Sigmoid colon (tissue), 4 donors: ENCODE measurements around the gene SDHAF3.
"Not testable (repeated sequence)": the region's sequence is repeated elsewhere in the genome, so short reads cannot be mapped to it uniquely, and the experiment has no call there.

Experiments
- POLR2A ChIP-seq, 2 donors: fragments of 450-650 bp; IDR thresholded peaks; one replicate each; pipeline ENCODE4 v1.6.1; 2016; ENCODE audit warnings: antibody characterized with exemption in 2 of 2, mild to moderate bottlenecking in 2 of 2, moderate library complexity in 2 of 2
- POLR2AphosphoS5 ChIP-seq, 4 donors: sonication (generic); formaldehyde crosslinking; IDR thresholded peaks; one replicate each; pipeline ENCODE4 v1.6.1; 2017; ENCODE audit warnings: antibody characterized with exemption in 4 of 4
- TF ChIP-seq, protein P1 (sequence below), 4 experiments: fragments of 450-650 bp in 3 of 4; fragments of 200-600 bp in 1 of 4; IDR thresholded peaks; one replicate each; pipeline ENCODE4 v1.5.1; 2016 to 2019; ENCODE audit warnings: antibody characterized with exemption in 4 of 4, mild to moderate bottlenecking in 3 of 4, moderate library complexity in 2 of 4

DNA sequence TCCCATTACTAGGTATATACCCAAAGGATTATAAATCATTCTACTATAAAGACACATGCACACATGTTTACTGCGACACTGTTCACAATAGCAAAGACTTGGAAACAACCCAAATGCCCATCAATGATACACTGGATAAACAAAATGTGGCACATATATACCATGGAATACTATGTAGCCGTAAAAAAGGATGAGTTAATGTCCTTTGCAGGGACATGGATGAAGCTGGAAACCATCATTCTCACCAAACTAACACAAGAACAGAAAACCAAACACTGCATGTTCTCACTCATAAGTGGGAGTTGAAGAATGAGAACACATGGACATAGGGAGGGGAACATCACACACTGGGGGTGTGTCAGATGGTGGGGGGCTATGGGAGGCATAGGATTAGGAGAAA is 78.7 kb downstream of the SDHAF3 start:
- TF ChIP-seq POLR2A, POLR2AphosphoS5 (IDR thresholded peaks at IDR 0.05): not testable (repeated sequence)
- TF ChIP-seq, protein P1, sequence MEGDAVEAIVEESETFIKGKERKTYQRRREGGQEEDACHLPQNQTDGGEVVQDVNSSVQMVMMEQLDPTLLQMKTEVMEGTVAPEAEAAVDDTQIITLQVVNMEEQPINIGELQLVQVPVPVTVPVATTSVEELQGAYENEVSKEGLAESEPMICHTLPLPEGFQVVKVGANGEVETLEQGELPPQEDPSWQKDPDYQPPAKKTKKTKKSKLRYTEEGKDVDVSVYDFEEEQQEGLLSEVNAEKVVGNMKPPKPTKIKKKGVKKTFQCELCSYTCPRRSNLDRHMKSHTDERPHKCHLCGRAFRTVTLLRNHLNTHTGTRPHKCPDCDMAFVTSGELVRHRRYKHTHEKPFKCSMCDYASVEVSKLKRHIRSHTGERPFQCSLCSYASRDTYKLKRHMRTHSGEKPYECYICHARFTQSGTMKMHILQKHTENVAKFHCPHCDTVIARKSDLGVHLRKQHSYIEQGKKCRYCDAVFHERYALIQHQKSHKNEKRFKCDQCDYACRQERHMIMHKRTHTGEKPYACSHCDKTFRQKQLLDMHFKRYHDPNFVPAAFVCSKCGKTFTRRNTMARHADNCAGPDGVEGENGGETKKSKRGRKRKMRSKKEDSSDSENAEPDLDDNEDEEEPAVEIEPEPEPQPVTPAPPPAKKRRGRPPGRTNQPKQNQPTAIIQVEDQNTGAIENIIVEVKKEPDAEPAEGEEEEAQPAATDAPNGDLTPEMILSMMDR (IDR thresholded peaks at IDR 0.05), result not testable (repeated sequence)
